Right kidney (tissue), 1 donor: ENCODE results near the gene SFXN2.

Source experiments
- DNase-seq: peaks from one replicate; pipeline ENCODE4 v3.0.0-alpha.2; 2016

SFXN2 gene

GRCh38 chr10:102776779-102777456 is 62.5 kb downstream of the SFXN2 start:
- DNase-seq: peak; percentile 77

- DNase-seq: no peak
These were observed 63.4 kb downstream of the SFXN2 start for GRCh38 chr10:102777711-102778453.

DNA sequence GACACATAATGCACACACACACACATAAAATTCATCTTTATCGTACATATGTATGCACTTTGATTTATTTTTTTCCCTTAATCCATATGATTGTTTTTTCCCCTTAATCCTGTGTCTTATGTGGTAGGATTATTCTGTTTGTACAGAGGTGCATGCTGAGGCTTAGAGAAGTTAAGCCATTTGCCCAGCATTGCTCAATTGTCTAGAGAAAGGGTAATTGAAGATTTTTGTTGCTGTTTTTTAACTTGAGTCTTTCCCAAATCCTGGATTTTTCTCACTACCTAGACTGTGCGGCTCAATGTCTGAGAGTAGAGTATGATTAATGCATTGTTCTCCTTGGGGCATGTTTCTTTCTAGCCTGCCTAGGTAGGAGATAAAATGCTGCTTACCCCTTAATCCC is 64.3 kb downstream of the SFXN2 start:
- DNase-seq: no peak

DNA sequence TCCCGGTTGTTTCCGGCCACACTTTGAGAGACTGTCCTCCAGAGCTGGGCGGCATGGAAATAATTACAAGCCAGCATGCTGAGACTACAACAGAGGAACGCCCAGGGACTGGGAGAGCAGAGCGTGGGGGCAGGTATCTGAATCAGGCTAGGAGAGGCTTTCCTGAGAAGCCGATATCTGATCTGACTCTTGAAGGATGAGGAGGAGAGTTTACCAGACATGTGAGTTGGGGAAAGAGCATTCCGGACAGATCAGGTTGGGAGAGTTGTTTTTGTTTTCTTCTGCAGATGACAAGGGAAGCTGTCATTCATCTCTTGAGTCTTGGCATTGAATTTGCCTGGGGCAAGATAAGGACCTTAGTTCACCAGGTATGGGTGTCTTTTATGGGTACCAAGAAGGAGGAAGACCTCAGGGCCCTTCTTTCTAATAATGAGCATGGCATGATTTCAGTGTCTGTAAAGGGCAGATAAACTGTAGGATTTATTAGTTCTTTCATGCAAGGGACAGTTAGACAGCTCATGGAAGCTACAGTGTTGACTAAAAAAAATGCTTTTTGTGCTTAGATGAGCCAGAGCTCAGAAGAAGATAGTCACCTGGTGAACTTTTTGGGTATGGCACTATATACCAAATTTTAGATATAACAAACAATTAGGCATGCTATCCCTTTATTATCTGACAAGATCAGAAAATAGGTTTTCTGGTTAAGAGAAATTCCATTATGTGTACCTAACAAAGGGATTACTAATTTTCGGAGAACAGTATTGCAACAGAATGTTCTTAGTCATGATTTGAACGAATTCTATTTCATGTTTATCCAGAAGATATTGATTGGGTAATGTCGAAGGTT is 65.5 kb downstream of the SFXN2 start:
- no peak for DNase-seq

DNA sequence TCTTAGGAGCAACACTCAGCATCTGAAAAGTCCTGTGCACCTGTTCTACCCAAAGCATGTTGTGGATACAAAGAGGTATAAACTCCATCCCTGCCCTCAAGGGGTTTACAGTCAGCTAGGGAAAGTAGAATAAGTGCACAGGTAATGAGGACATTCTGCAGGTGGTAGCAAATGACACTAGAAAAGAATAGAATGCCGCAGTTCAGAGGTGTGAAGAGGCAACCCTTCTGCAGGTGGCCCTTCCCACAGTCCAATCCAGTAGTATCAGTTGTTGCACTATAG is 66.0 kb downstream of the SFXN2 start:
- no peak for DNase-seq

DNA sequence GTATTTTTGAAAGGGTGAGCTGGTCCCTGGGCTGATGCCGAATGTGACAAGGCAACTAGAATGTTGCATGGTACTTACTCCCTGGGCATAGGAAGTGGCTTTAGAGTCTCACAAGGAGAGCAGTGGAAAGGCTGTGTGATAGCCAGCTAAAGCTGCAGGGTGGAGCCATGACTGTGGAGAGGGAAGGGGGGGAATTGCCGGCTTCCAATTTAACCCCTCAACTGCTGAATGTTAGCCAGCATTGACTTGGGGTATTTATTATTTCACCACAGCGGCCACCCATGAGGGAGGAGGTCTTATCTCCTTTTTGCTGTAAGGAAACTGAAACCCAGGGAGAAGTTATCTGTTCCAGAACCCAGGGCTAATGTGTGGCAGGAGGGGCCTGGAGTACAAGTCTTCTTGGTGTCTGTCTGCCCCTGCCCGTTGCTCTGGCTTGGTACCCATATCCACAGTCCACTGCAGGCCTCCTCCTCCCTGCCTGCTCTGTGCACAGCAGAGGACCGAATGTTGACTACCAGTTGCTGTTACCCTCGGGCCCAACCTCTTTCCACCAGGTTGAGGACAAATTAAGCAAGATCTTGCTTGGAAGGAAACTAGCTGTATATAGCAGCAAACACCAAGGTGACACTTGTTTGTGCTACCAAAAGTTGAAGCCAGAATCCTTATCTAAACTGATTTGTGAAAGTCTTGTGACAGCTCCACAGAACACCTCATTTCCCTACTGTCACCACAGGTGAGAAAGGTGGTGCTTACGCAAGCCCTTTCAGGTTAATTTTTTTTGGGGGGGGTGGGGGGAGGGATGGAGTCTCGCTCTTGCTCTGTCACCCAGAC is 66.9 kb downstream of the SFXN2 start:
- DNase-seq: no peak

DNA sequence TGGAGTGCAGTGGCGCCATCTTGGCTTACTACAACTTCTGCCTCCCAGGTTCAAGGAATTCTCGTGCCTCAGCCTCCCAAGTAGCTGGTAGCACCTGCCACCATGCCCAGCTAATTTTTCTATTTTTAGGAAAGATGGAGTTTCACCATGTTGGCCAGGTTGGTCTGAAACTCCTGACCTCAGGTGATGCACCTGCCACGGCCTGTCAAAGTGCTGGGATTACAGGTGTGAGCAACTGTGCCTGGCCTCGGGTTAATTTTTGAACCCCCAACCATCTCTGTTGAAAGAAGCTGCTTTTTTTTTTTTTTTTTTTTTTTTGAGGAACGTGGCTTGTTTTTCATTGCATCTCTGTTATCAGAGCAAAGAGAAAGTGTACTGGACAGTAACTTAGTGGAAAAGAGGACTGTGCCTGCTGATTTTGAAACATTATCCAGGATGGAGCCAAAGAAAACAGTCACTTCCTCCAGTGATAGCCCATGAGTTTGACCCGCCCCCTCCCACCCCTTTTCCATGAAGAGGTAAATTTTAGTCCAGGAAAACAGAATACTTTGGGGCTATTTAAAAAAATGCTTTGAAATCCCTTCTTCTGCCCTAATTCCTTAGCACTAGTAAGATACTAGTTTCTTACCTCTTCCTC is 67.6 kb downstream of the SFXN2 start:
- DNase-seq: no peak

- DNase-seq: peak; percentile 46
These were observed 68.5 kb downstream of the SFXN2 start for GRCh38 chr10:102782673-102783551.

GRCh38 chr10:102783568-102783967 is 69.1 kb downstream of the SFXN2 start:
- no peak for DNase-seq

DNA sequence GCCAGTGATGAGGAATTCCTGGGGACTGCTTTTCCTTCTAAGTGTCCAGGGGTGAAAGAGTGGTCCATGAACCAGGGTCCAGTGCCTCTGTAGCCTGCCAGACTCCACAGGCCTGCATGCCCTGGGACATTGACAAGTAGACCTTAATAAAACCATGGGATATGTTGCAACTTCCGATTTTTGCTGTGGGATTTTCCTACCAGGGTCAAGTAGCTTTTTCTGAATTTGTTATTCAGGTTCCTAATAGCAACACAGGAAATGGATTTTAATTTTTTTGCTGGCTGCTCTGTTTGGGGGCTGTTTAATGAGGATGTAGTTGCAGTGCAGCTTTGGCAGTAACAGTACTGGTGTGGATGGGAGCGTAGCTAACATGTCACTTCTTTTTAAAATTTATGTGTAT is 71.4 kb downstream of the SFXN2 start:
- DNase-seq: no peak

- DNase-seq: no peak
These were observed 77.4 kb downstream of the SFXN2 start for GRCh38 chr10:102791754-102792395.
